GM19455 (cell line): ENCODE data around the gene CTNNA1.

ENCODE experiments used
- ATAC-seq: cut with Tn5 transposase; IDR thresholded peaks from one replicate; pipeline ENCODE4 v1.9.1; 2021; ENCODE audit not compliant: unreplicated experiment

The CTNNA1 gene

DNA sequence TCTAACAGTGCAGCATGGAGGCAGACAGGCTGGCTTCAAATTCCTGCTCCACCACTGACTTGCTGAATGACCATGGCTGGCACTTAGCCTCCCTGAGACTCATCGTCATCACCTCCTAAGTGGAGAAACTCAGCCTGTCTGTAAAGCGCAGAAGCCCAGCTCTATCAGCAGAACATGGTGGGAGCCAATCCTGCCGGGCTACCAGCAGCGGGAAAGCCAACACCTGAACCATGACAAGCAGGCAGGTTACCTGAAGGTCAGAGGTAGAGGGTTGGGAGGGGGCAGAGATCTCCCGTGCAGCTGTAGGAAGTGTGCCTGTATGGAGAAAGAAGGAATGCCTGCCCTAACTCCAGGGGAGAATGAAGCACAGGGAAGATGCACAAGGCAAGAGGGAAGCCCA is 194.6 kb downstream of the CTNNA1 start:
- ATAC-seq, result no peak

DNA sequence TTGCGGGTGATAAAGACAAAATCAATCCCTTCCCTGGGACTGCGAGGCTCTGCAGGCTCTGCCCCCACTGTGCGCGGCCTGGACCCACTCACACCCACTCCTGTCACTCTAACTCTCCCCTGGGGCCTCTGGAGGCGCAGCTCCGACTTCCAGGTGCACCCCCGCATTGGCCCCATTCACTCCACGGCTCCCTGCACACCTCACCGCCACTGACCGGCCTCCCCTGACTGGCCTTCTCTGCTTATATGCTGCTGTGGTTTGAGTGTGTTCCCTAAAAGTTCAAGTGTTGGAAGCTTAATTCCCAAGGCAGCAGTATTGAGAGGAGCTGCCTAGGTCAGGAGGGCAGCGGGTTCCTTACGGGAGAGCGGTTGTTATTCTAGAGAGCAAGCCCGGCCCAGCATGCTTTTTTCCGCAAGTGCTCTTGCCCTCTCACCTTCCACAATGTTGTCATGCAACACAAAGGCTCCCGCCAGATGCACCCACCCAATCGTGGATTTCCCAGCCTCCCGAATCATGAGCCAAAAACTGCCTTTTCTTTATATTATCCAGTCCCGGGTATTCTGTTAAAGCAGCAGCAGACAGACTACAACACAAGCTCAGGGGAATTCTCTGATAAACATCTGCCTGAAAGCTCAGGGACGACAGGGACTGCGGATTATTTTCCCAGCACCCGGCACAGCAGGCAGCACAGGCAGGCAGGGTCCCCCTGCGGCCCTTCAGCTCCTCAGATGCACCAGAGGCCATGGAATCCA is 195.4 kb downstream of the CTNNA1 start:
- no peak for ATAC-seq

DNA sequence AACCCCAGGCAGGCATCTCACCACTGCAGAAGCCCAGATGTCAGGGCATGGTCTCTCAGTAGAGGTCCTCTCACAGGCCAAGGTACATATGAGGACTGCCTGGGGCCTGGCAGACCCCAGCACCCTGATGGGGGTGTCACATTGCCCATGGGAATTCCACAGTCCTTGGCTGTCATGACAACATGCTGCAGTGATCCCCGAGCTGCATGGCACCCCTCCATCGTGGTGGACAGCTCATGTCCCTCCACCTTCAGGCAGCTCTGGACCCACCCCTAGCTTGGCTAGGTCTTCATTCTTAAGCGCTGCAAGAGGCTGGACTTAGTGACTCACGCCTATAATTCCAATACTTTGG is 196.0 kb downstream of the CTNNA1 start:
- no peak for ATAC-seq

DNA sequence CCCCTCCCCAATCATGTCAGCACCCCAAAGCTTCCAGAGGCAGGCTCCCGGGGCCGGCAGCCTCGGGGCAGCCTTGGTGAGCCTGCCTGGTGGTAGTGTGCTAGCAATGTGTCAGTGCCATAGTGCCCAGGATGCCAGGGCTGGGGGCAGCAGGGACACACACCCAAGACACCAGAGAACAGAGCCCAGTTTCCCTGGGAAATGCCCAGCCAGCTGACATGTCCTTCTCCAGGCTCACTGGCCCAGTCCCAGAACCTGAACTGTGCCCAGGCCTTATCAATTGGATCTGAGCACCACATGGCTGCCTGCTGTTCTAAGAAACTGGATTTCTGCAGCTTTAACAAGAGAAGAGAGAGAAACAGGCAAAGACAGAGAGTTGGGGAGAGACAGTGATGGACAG is 196.8 kb downstream of the CTNNA1 start:
- no peak for ATAC-seq

DNA sequence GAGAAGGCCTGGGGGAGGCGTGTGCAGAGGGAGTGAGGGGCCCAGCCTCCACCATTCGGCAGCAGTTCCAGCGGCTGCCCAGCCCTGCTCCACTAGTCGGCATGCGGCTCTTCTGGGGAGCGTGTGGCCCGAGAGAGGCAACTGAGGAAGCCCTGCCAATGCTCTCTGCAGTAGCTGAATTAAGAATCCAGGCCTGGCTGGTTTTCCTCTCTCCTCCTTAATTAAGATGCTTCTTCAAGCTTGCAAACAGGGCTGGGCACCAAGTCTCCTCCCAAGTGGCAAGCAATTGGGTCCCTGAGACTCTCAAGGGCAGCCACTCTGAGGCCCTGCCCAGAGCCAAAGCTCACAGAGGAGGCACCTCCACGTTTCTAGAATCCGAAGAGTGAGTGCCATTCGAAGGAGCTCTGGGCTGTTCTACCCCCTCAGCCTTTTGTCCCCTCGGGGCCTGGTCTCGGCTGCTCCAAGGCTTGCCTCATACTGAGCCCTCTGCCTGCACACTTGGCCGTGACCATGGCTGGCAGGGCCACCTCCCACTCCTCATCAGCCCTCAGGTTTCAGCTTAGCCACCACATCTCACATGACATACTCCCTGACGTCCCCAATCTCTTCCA is 197.3 kb downstream of the CTNNA1 start:
- ATAC-seq, result no peak

DNA sequence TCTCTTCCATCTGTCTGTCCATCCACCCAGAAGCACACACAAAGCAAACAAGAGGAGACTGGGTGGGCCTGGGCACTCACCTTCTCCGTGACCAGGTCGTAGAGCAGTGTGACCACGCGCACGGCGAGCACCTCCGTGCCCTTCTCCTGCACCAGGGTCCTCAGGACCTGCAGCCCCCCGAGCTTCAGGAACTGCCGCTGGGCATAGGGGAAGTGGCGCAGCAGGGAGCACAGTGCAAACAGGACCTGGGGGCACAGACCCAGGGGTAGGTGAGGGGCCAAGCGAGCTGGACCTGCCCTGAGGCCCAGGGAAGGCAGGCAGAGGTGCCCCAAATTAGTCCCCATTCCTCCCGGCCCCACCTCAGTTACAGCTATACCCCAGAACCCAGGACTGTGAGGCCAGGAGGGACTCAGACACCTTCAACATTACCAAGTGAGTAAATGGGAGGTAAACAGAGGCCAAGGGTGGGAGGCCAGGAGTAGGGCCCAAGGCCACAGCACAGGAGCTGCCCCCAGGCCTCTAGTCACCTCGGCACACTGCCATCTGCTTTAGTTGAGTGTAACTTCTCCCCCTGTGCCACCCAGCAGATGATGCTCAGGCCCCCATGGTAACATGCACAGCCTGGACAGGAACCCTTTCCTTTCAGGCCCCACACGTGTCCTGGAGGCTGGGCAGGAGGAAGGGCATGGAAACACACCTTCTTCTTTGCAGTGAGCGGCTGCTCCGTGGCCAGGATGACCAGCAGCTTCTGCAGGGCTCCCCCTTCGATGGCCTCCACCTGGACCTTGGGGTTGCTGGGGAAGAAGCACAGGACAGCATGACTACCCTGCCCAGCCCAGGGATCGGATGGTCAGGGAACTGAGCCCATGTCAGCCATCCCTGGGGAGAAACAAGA is 198.1 kb downstream of the CTNNA1 start:
- no peak for ATAC-seq

DNA sequence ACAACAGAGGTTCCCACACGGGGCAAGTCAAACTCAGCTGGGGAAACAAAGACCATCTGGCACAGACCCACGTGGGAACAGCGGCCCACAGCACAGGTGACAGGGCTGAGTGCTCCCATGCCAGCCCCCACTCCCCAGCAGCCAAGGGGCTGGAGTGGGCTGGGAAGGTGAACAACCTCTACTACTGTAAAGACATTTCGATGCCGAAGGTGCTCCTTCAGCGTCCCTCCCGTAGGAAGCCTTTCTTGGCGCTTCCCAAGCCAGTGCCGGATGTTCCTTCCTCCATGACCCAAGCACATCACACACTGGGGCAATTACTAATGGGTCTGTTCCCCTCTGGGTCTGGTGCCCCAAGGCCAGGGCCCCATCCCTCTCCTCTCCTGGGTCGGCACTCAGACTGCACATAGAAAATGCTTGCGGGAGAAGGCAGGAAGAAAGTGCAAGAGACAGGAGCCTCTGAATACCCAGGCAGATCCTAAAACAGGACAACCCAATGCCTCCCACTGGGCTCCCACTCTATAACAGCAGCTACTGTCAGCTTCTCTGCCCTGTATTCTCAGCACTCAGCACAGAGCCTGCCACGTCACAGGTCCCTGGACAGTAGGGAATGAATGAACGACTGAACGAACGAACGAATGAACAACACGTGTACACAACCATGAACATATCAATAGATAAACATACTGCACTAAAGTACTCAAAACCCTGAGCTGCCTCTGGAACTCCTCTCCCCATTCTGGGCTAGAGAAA is 198.9 kb downstream of the CTNNA1 start:
- no peak for ATAC-seq

DNA sequence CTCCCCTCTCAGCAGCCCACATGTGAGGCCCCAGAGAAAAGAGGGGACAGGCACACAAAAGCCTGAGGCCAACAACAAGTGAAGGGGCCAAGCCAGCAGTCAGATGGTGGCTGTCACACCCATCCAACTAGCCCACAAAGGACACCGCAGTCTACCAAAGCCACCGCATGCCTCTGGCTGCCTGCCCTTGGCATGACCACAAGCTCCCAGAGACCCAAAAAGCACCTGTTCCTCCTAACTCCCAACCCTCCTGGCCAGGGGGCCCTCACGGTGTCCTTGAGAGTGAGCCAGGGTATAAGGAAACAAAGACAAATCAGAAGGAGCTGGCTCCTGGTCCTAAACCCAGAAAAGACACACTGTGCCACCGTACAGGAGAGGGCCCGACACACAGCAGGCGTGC is 199.7 kb downstream of the CTNNA1 start:
- no peak for ATAC-seq

DNA sequence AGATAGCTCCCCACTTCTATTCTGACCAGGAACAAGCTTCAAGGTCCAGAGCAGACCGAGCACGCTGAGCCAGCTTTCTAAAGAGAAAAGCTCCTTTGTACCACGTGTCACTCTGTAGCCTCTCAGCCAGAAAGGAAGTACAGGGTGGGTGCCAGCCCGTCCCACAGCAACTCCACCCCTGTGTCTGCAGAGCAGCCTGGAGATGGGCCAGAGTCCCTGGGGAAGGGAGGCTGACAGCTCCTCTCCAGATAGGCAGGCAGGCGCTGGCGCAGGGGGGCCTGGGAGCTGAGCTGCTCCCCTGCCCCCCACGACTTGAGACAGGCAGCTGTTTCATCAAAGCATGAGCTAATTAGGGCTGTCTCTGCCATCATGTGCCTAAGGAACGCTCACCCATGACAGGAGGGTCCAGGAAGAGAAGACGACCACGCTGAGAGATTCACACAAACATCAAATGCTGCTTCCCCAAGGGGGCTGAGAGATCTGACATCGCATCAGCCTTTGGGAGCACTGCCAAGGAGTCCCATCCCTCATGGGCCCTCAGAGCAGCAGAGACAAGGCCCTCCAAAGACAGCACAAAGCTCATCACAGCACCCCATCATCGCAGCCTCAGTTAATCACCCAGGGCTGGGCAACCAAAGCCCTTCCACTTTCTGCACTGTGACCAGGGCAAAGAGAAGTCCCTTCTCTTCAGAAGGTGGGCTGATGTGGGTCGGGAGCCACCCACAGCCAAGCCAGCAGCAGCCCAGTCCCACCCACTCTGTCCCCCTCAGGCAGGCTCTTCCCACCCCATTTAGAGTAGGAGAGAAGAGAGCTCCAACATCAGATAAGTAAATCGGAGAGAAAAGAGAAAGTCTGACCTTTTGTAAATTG is 200.4 kb downstream of the CTNNA1 start:
- ATAC-seq, result no peak

DNA sequence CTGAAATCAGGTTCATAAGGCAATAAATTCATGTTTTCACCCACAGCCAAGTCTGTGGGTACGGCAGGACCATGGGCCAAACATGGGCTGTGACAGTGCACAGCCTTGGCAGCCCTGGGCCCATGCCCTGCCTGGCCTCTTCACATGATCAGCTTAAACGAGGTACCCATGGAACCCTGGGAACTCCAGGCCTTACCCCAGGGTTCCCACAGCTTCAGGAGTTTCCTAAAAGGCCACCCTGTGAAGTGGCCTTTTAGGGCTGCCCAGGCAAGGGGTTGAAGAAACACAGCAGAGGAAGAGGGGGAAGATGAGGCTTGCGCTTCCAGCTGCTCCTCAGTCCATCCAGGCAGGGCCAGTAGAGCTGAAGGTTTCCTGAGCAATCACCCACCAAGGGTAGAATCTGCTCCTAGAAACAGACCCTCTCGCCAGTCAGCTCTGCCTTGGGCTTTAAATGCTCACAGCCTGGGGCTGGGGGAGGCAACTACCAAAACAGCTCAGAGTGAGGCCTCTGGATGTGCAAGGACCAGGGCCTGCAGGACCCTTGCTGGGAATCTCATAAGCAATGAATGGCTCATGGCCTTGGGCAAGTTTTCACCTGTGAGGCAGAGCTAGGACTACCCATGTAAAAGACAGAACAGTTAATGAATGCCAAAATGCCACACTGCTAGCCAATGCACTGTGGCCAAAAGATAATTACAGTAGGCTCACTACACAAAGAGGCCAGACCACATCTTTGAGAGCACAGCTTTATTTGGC is 201.2 kb downstream of the CTNNA1 start:
- no peak for ATAC-seq

DNA sequence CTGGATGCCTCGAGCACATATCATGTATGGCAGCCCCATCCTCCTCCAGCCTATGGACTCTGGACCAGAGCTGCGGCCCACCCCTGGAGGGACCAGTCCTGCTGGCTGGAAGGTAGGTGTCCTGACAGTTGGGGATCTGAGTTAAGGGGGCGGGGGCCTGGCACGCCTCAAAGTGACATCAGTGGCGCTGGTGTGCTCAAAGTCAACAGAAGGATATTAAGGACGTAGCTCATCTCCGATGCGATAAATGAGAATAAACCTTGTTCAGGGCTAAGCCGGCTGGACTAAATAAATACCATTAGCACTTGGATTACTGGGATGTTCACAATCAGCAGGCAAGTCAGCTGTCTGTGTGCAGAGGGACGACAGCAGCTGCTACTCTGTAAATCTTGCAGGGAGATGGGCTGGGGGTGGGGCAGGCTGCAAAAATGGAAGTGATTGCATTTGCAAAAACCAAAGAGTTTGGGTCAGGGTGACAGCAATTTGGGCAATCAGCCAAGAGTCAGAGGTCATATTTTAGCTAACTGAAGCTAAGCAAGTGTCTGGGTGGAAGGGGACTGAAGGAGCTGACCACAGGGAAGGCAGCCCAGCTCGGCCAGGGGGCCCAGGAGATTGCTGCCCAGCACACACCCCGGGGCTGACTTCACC is 201.9 kb downstream of the CTNNA1 start:
- ATAC-seq, result no peak

DNA sequence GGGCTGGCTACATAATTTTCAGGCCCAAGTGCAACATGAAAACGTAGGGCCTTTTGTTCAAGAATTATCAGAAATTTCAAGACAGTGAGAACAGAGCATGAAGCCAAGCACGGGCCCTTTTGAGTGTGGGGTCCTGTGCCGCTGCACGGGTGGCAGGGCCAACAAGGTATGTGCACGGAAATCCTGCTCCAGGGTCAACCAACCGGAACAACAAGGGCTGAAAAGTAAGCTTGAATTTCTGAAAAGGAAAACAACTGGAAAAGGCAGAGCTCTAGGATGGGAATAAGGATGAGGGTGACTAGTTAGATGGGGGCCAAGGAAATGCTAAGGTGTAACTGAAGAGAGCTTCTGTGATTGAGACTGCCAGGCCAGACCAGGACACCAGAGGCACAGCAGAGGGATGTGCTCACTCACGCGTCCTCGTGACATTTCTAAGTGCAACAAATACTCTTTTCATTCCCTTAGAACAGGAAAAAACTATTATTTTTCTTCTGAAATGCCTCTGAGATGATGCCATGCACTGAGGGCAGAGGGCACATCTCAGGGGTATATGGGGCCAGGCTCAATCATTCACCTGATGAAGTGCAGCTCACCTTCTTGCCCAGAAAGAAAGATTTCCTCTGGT is 202.6 kb downstream of the CTNNA1 start:
- ATAC-seq, result no peak

DNA sequence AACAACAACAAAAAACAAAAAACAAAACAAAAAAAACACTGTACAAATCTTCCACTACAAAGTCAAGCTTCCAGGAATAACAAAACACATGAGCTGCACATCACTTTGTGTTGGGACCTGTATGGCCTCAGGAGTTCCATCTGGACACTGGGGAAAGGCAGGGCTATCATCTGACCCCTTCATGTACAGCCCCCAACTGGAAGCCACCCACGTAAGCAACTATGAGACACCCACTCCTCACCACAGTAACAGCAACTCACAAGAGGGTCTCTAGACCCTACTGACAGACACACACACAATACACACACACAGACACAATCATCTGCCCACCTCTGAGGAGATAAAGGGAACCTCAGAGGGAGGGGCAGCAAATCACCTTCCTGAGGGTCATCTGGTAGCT is 203.6 kb downstream of the CTNNA1 start:
- no peak for ATAC-seq

DNA sequence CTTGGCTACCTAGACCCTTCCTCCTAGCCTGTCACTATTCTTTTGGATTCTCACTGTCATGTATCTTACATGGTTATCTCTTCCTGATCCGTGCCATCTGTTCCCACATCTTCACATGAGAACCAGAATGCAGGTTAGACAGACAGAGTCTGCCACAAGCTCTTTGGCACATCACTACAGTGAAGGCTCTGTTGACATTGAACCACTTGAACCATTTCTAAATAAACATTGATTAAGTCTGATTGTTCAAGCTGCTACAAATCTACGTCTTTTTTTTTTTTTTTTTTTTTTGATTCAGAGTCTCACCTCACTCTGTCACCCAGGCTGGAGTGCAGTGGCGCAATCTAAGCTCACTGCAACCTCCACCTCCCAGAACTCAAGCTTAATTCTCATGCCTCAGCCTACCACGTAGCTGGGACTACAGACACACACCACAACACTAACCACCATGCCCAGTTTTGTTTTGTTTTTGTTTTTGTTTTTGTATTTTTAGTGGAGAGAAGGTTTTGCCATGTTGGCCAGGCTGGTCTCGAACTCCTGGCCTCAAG is 207.0 kb downstream of the CTNNA1 start:
- no peak for ATAC-seq

DNA sequence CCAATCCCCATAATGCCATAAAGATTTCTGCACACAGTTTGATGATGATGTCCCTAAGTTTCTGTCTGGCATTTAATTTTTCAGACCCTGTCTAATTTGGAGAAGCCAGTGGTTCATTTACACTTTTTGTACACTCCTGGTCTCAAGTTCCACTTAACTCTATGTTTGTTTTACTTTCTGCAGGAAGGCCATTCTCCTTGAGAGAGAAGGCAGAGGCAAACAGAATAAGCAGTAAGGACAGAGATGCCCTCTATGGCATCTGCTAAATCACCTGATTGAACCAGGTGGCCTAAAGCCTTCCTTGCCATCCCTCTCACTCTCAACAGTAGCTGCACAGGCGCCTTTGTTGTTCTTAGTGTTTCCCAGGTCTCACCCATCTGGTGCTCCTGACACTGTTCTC is 208.0 kb downstream of the CTNNA1 start:
- ATAC-seq, result no peak

DNA sequence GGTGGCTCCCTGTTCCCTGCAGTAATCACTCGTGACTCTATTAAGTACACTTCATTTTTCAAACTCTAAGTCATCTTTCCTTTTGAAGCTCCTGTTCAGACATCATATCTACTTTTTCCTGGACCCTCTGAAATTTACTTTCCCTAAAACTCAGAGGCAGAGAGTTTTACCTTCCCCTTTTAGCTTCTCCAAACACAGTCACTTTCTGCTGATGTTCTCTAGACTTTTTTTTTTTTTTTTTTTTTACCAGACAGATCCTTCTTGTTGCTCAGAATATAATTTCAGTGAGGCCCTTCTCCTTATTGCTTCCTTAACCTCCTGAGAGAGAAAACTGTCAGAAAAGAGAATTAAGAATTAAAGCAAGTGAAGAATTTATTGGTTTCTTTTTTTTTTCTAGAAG is 208.5 kb downstream of the CTNNA1 start:
- ATAC-seq, result no peak

DNA sequence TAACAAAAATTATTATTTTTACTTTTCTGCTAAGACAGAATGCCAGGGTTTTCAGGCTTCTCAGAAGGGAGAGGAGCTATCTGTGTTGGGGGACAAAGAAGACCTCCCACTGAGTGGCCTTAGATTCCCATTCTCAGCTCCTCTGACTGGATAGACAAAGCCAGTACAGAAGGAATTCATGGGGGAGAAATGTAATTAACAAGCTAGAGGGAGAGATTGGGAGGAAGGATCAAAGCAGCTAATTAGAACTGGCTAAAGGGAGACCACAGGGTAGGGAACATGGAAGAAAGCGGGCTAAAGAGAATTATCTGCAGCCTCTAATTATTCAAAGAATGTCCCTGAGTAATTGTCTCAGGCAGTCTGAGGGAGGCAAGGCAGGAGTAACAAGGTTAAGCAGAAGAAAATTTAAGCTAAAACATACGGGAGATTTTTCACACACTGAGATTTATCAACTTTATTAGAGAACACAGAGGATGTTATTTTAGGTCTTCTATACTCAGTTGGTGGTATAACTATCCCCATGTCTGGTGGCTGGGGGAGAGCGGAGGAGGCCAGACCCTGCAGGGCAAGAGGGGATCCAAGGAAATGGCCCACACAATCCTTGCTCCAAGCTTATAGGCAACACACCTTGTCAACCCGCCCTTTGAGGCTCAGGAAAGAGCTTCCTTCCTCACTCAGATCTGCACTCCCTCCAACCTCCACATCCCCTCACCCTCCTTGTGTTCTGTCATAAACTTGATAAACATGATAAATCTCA is 209.6 kb downstream of the CTNNA1 start:
- ATAC-seq, result no peak
